Astrocyte of the cerebellum (primary cell): Measurements from ENCODE around the gene CELA3A.
"Not testable (repeated sequence)": the region's sequence is repeated elsewhere in the genome, so short reads cannot be mapped to it uniquely, and the experiment has no call there.

ENCODE experiments used
- DNase-seq: peaks from one replicate; pipeline ENCODE4 v3.0.0-alpha.2; 2011; ENCODE audit warnings: low read depth
- H3K4me3 ChIP-seq: 2 replicates; pipeline ENCODE4 v1.5.1; 2011; ENCODE audit warnings: mild to moderate bottlenecking, low read depth, low read length, moderate library complexity
- in situ Hi-C: cut with HindIII; loops from 2 replicates; pipeline ENCODE4 v1.10.0; 2017; ENCODE audit warnings: low sequenced_read_pairs

CELA3A gene

GRCh38 chr1:21981253-21981652 lies 20.2 kb upstream of the CELA3A start:
- DNase-seq, in situ Hi-C loops, H3K4me3 ChIP-seq: not testable (repeated sequence)

GRCh38 chr1:21982122-21982521 lies 19.3 kb upstream of the CELA3A start:
- DNase-seq, H3K4me3 ChIP-seq, in situ Hi-C loops: not testable (repeated sequence)

- DNase-seq, H3K4me3 ChIP-seq, in situ Hi-C loops: not testable (repeated sequence)
These were observed 17.9 kb upstream of the CELA3A start for GRCh38 chr1:21983539-21983938.

- H3K4me3 ChIP-seq, DNase-seq, in situ Hi-C loops: not testable (repeated sequence)
These were observed 15.6 kb upstream of the CELA3A start for GRCh38 chr1:21985893-21986292.

GRCh38 chr1:21986386-21986785 lies 15.1 kb upstream of the CELA3A start:
- H3K4me3 ChIP-seq, in situ Hi-C loops, DNase-seq: not testable (repeated sequence)

GRCh38 chr1:21989672-21990393 lies 11.6 kb upstream of the CELA3A start:
- in situ Hi-C loops, DNase-seq: not testable (repeated sequence)

GRCh38 chr1:21992186-21992585 lies 9.3 kb upstream of the CELA3A start:
- in situ Hi-C loops, H3K4me3 ChIP-seq, DNase-seq: not testable (repeated sequence)

More at GRCh38 chr1:21989672-21990393, 11.6 kb upstream of the CELA3A start:
- not testable (repeated sequence) for H3K4me3 ChIP-seq

- in situ Hi-C loops, DNase-seq: not testable (repeated sequence)
These were observed 6.7 kb upstream of the CELA3A start for GRCh38 chr1:21994716-21995115.

GRCh38 chr1:21996663-21996970 lies 4.8 kb upstream of the CELA3A start:
- DNase-seq, in situ Hi-C loops: not testable (repeated sequence)

More at GRCh38 chr1:21994716-21995115, 6.7 kb upstream of the CELA3A start:
- H3K4me3 ChIP-seq, result not testable (repeated sequence)

GRCh38 chr1:21997891-21998623 lies 3.4 kb upstream of the CELA3A start:
- H3K4me3 ChIP-seq, DNase-seq, in situ Hi-C loops: not testable (repeated sequence)

More at GRCh38 chr1:21996663-21996970, 4.8 kb upstream of the CELA3A start:
- H3K4me3 ChIP-seq, result not testable (repeated sequence)

- H3K4me3 ChIP-seq, in situ Hi-C loops, DNase-seq: not testable (repeated sequence)
These were observed 2.7 kb upstream of the CELA3A start for GRCh38 chr1:21998624-21999294.

- in situ Hi-C loops, H3K4me3 ChIP-seq, DNase-seq: not testable (repeated sequence)
These were observed 1.8 kb upstream of the CELA3A start for GRCh38 chr1:21999645-22000044.

- DNase-seq, in situ Hi-C loops: not testable (repeated sequence)
These were observed 1.0 kb downstream of the CELA3A start for GRCh38 chr1:22002461-22002860.

GRCh38 chr1:22002875-22003274 lies 1.4 kb downstream of the CELA3A start:
- H3K4me3 ChIP-seq, in situ Hi-C loops, DNase-seq: not testable (repeated sequence)

More at GRCh38 chr1:22002461-22002860, 1.0 kb downstream of the CELA3A start:
- not testable (repeated sequence) for H3K4me3 ChIP-seq

GRCh38 chr1:22003959-22004358 lies 2.5 kb downstream of the CELA3A start:
- in situ Hi-C loops, DNase-seq, H3K4me3 ChIP-seq: not testable (repeated sequence)
